Psoas muscle (tissue), 8 donors: ENCODE results near the gene NLRP3. TPM values are rescaled to one million over a fixed set of nuclear protein-coding genes. Genes with fewer than 3 reads are reported as not detected.
"Not testable (repeated sequence)": the region's sequence is repeated elsewhere in the genome, so short reads cannot be mapped to it uniquely, and the experiment has no call there.

ENCODE experiments used
- ATAC-seq, 4 donors: fragments of 200-7000 bp; cut with Tn5 transposase; one replicate each; pipeline ENCODE4 v1.9.1; 2020; ENCODE audit warnings: moderate library complexity in 3 of 4, mild to moderate bottlenecking in 2 of 4
- DNase-seq, 2 donors: peaks; one replicate each; pipeline ENCODE4 v3.0.0-alpha.2; 2020
- H3K27ac ChIP-seq: fragments of 200-600 bp; one replicate; pipeline ENCODE4 v1.8.0; 2022
- H3K27me3 ChIP-seq, 3 donors: fragments of 200-600 bp in 1 of 3; one replicate each; pipeline versions ENCODE4 v1.6.1 to v1.8.0; 2013 to 2022; ENCODE audit warnings: low read length in 2 of 3, mild to moderate bottlenecking in 2 of 3, moderate library complexity in 1 of 3; ENCODE audit not compliant: insufficient read depth in 3 of 3
- H3K36me3 ChIP-seq, 2 donors: fragments of 200-600 bp in 1 of 2; one replicate each; pipeline versions ENCODE4 v1.6.1 to v1.8.0; 2013 to 2022; ENCODE audit warnings: low read depth in 1 of 2, mild to moderate bottlenecking in 1 of 2, moderate library complexity in 1 of 2; ENCODE audit not compliant: insufficient read depth in 1 of 2
- H3K4me1 ChIP-seq: fragments of 200-600 bp; one replicate; pipeline ENCODE4 v1.8.0; 2022
- H3K4me3 ChIP-seq: fragments of 200-600 bp; one replicate; pipeline ENCODE4 v1.8.0; 2022; ENCODE audit warnings: mild to moderate bottlenecking
- H3K9me3 ChIP-seq: fragments of 200-600 bp; one replicate; pipeline ENCODE4 v1.8.0; 2022
- WGBS, 3 donors: extraction: QIAGEN DNeasy Blood & Tissue Kit; methylation state at CpG; one replicate each; pipeline versions ENCODE4 v1.1.6 to v1.1.7; 2013; 5-methylcytosine and 5-hydroxymethylcytosine counted together
- intact Hi-C, 2 donors: fragments of 100-400 bp; cut with DNase I; formaldehyde crosslinking; loops; one replicate each; pipeline versions ENCODE4 v1.11.0 to v1.14.2; 2022
- polyA plus RNA-seq, 3 donors: library from polyadenylated mRNA; stranded (reverse); fragments of 200-250 nt; gene quantifications; one replicate each; pipeline ENCODE4 v1.2.3, GENCODE V29; 2013
- total RNA-seq, 4 donors: library from RNA; stranded (reverse); fragmentation: NEBNext Ultra II Directional in 2 of 4; extraction: Animal tissue kit (Norgen Biotek cat#: 25700) in 2 of 4; gene quantifications; one replicate each; pipeline versions ENCODE4 v1.2.1 to v1.2.4, GENCODE V29; 2021 to 2023
- TF ChIP-seq, protein P1 (sequence below): fragments of 200-600 bp; IDR thresholded peaks from one replicate; pipeline ENCODE4 v1.8.0; 2022; ENCODE audit warnings: antibody characterized with exemption
- donor health status: healthy with polysubstance abuse.
- donor health status: DM: no; HTN: no; CAD: no; lungs with moderate emphysema.
- donor health status: Bipolar disorder and iron deficiency.
- donor health status: healthy.
- donor health status: DM: yes; HTN: yes; CAD: no.
- donor health status: DM: no; HTN: no; CAD: no.
- donor health status: DM: no; HTN: no; CAD: no.
- donor health status: DM: yes; HTN: yes; CAD: no.

The NLRP3 gene
- total and polyA plus RNA-seq, 7 donors: 0.07 to 0.98 (median 0.27) TPM

DNA sequence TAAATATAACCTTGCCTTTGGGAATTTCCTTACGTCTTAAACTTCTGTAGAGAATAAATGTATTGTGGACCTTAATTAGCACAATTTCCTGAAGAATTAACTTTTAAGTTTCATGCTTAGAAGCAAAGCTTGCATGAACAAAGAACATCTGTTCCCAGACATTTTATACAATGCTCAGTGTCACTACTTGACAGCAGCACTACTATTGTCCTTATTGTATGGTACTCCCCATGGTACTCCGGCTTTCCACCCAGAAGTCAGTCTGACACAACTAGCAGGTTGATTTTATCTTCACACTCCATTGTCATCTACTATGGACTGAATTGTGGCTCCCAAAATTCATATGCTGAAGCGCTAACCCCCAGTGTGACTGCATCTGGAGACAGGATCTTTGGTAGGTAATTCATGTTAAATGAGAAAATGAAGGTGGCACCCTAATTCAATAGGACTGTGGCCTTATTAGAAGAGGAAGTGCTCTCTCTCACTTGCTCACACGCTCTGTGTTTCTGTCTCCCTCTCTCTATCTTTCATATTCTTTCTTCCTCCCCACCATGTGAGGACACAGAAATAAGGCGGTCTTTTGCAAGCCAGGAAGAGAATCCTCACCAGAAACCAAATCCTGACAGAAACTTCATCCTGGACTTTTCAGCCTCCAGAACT is 52.6 kb downstream of the NLRP3 start:
- H3K4me1 ChIP-seq: no peaks in the 10 kb centered on the region
- H3K27me3 ChIP-seq: no peaks in the 10 kb centered on the region
- no peaks in the 10 kb centered on the region for H3K9me3 ChIP-seq
- TF ChIP-seq, protein P1, sequence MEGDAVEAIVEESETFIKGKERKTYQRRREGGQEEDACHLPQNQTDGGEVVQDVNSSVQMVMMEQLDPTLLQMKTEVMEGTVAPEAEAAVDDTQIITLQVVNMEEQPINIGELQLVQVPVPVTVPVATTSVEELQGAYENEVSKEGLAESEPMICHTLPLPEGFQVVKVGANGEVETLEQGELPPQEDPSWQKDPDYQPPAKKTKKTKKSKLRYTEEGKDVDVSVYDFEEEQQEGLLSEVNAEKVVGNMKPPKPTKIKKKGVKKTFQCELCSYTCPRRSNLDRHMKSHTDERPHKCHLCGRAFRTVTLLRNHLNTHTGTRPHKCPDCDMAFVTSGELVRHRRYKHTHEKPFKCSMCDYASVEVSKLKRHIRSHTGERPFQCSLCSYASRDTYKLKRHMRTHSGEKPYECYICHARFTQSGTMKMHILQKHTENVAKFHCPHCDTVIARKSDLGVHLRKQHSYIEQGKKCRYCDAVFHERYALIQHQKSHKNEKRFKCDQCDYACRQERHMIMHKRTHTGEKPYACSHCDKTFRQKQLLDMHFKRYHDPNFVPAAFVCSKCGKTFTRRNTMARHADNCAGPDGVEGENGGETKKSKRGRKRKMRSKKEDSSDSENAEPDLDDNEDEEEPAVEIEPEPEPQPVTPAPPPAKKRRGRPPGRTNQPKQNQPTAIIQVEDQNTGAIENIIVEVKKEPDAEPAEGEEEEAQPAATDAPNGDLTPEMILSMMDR: no peak
- ATAC-seq (no peak), DNase-seq (no peak)
- intact Hi-C loops: no loop called here
- H3K36me3 ChIP-seq: no peaks in the 10 kb centered on the region
- WGBS, 3 donors: 62 to 78% (median 65%) methylated on average over 5 of the region's 5 CpGs
- H3K4me3 ChIP-seq: no peak overlapping the region
- no peak overlapping the region for H3K27ac ChIP-seq

DNA sequence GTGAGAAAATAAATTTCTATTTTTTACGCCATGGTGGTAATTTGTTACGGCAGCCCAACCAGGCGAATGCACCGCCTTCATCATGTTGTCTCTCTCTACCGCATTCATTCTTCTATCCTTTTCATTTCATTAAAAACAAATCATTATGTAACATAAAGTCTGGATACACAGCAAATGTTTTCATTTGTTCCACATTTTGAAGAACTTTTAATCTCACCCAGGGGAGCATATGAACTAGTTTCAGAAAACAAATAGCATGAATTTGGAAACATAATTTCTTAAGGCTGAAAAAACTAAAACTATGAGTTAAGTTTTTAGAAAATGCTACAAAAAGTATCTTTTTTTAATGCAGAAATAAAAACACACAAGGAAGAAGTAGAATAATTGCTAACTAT is 53.2 kb downstream of the NLRP3 start:
- H3K27me3 ChIP-seq: no peaks in the 10 kb centered on the region
- DNase-seq (no peak), ATAC-seq (no peak)
- no peaks in the 10 kb centered on the region for H3K4me1 ChIP-seq
- TF ChIP-seq, protein P1: no peak
- no peaks in the 10 kb centered on the region for H3K9me3 ChIP-seq
- intact Hi-C loops: no loop called here
- no peak overlapping the region for H3K27ac ChIP-seq
- 27 to 42% (median 36%) methylated on average over 5 of the region's 5 CpGs for WGBS, 3 donors
- no peaks in the 10 kb centered on the region for H3K36me3 ChIP-seq
- H3K4me3 ChIP-seq: no peak overlapping the region

DNA sequence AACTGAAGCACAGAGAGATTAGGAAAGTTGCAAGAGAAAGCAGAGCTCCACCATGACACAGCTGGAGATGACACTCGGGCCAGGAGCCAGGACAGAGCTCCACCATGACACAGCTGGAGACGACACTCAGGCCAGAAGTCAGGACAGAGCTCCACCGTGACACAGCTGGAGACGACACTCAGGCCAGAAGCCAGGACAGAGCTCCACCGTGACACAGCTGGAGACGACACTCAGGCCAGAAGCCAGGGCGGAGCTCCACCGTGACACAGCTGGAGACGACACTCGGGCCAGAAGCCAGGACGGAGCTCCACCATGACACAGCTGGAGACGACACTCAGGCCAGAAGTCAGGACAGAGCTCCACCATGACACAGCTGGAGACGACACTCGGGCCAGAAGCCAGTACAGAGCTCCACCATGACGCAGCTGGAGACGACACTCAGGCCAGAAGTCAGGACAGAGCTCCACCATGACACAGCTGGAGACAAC is 55.0 kb downstream of the NLRP3 start:
- intact Hi-C loops, H3K4me1 ChIP-seq, ATAC-seq, H3K9me3 ChIP-seq, H3K4me3 ChIP-seq, H3K27me3 ChIP-seq, H3K36me3 ChIP-seq, H3K27ac ChIP-seq, DNase-seq: not testable (repeated sequence)
- WGBS, 3 donors: 18 to 28% (median 20%) methylated on average over 16 of the region's 16 CpGs

DNA sequence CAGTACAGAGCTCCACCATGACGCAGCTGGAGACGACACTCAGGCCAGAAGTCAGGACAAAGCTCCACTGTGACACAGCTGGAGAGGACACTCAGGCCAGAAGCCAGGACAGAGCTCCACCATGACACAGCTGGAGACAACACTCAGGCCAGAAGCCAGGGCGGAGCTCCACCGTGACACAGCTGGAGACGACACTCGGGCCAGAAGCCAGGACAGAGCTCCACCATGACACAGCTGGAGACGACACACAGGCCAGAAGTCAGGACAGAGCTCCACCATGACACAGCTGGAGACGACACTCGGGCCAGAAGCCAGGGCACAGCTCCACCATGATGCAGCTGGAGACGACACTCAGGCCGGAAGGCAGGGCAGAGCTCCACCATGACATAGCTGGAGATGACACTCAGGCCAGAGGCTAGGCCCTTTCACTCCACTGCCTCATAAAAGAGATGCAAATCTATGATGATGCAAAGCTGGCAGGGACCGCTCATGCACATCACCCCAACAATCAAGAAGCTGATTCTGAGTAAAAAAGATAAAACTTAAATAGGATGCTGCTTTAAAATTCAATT is 55.6 kb downstream of the NLRP3 start:
- WGBS, 3 donors: 20 to 38% (median 27%) methylated on average over 11 to 12 of the region's 12 CpGs
- Histone ChIP-seq H3K4me3 (no peak overlapping the region), H3K27me3 (no peaks in the 10 kb centered on the region), H3K27ac (no peak overlapping the region), H3K4me1 (no peaks in the 10 kb centered on the region), H3K9me3 (no peaks in the 10 kb centered on the region), H3K36me3 (no peaks in the 10 kb centered on the region)
- no peak for DNase-seq
- ATAC-seq: no peak
- intact Hi-C loops: no loop called here
- TF ChIP-seq, protein P1: no peak

DNA sequence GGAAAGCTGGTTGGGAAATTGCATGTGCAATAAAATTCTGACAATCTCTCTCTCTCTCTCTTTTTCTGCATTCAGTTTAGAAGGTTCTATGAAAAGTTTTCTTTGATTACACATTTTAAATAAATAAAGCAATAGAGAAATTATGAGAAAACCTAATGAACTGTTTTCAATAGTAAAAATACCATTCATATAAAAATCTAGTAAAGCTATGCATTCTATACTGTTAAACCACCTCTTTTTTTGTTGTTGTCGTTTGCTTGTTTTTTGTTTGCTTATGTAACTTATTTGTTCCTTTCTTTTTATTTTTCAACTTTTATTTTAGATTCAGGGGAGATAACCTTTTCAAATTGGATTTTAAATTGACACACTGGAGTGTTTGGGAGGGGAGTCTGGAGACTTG is 56.1 kb downstream of the NLRP3 start:
- TF ChIP-seq, protein P1: no peak

More for the DNA sequence above, 56.1 kb downstream of the NLRP3 start:
- Histone ChIP-seq H3K4me1 (no peaks in the 10 kb centered on the region), H3K27ac (no peak overlapping the region), H3K36me3 (no peaks in the 10 kb centered on the region), H3K9me3 (no peaks in the 10 kb centered on the region), H3K27me3 (no peaks in the 10 kb centered on the region), H3K4me3 (no peak overlapping the region)
- WGBS, 3 donors: 84 to 92% (median 90%) methylated on average over 1 of the region's 1 CpG
- ATAC-seq: no peak
- no peak for DNase-seq
- intact Hi-C loops: no loop called here
